Gastrocnemius medialis (tissue), 4 donors: Measurements from ENCODE around the gene DDAH1. TPM values are rescaled to one million over a fixed set of nuclear protein-coding genes. Genes with fewer than 3 reads are reported as not detected.

ENCODE experiments used
- ATAC-seq, 2 donors: fragments of 150-250 bp; one replicate each; pipeline ENCODE4 v1.9.1; 2016
- DNase-seq, 2 donors: peaks; one replicate each; pipeline ENCODE4 v3.0.0-alpha.2; 2019
- H3K27ac ChIP-seq, 4 donors: fragments of 200-600 bp; sonication (generic); 1 replicate in 1 of 4; 2 replicates in 3 of 4; pipeline ENCODE4 v1.5.1; 2016 to 2018; ENCODE audit warnings: mild to moderate bottlenecking in 2 of 4, moderate library complexity in 1 of 4
- H3K27me3 ChIP-seq, 3 donors: fragments of 200-600 bp; sonication (generic) in 2 of 3; 1 replicate in 1 of 3; 2 replicates in 2 of 3; pipeline versions ENCODE4 v1.5.1 to v1.6.0; 2016 to 2019; ENCODE audit warnings: mild to moderate bottlenecking in 1 of 3, moderate library complexity in 1 of 3
- H3K36me3 ChIP-seq, 2 donors: fragments of 200-600 bp; sonication (generic) in 1 of 2; one replicate each; pipeline ENCODE4 v1.5.1; 2017 to 2018
- H3K4me1 ChIP-seq, 2 donors: fragments of 200-600 bp; sonication (generic) in 1 of 2; one replicate each; pipeline ENCODE4 v1.5.1; 2016 to 2017; ENCODE audit warnings: mild to moderate bottlenecking in 2 of 2
- H3K4me3 ChIP-seq, 4 donors: fragments of 200-600 bp; sonication (generic) in 3 of 4; 1 replicate in 1 of 4; 2 replicates in 3 of 4; pipeline ENCODE4 v1.5.1; 2016 to 2019; ENCODE audit warnings: mild to moderate bottlenecking in 2 of 4
- H3K9me3 ChIP-seq, 3 donors: fragments of 200-600 bp; sonication (generic) in 2 of 3; 1 replicate in 1 of 3; 2 replicates in 2 of 3; pipeline ENCODE4 v1.5.1; 2016 to 2019
- CTCF ChIP-seq, 5 experiments: fragments of 450-650 bp in 3 of 5; fragments of 200-600 bp in 2 of 5; sonication (generic) in 2 of 5; IDR thresholded peaks in 4 of 5; conservative IDR thresholded peaks in 1 of 5; 1 replicate in 4 of 5; 2 replicates in 1 of 5; pipeline ENCODE4 v1.5.1; 2016 to 2019; ENCODE audit warnings: antibody characterized with exemption in 5 of 5, mild to moderate bottlenecking in 3 of 5, moderate library complexity in 3 of 5
- POLR2A ChIP-seq, 2 donors: fragments of 450-650 bp; IDR thresholded peaks; one replicate each; pipeline ENCODE4 v1.6.1; 2017; ENCODE audit warnings: antibody characterized with exemption in 2 of 2, mild to moderate bottlenecking in 2 of 2, moderate library complexity in 2 of 2
- in situ Hi-C, 4 donors: fragments of 200-750 bp; cut with MboI; loops; one replicate each; pipeline versions ENCODE4 v1.15.0 to v1.8.0; 2017; ENCODE audit warnings: low sequenced_read_pairs in 4 of 4
- intact Hi-C: fragments of 100-400 bp; cut with DNase I; formaldehyde crosslinking; loops from one replicate; pipeline ENCODE4 v1.15.1; 2023; ENCODE audit warnings: low total_unique reads
- total RNA-seq, 4 donors: library from RNA; depleted of rRNA; stranded (reverse); fragments of >200 nt; gene quantifications; one replicate each; pipeline versions ENCODE4 v1.1.0 to v1.2.3, GENCODE V29; 2016

The DDAH1 gene
- total RNA-seq, 4 donors from 2014 or later: 5.9 to 28.7 (median 13.2) TPM

DNA sequence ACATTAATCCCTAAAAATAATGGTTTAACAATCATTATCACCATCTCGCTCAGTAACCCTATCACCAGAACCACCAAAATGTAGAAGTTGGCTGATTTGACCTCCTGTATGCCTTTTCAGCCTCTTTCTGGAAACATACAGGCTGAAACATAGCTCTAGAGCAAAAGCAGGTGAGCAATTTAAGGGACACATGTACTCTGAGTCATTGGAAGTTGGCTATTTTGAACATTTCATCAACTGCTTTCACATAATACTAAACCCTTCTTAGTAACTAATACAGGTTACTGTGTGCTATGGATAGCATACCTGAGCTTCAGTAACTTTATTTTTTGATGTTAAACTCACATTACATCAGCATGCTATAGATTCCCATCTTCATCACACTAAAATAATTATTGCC, 19.8 kb upstream of the DDAH1 start:
- intact Hi-C loops: no loop called here

DNA sequence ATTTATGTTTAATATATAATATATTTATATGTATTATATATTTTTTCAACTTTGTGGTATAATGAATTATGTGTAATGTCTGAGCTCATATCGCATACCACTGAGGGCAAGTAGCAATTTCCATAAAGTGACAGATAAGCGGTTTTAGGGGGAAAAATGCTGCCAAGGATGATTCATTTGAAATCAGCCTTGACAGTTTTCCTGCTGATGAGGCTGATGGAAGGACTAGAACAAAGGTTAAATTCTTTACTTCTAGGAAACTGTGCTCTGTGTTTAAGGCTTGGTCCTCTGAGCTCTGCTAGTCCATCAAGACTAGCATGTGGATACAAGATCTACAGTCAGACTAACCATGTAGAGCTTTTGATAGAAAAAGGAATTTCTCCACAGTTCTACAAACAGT, 19.3 kb upstream of the DDAH1 start:
- Histone ChIP-seq H3K4me3 (no peak overlapping the region), H3K27me3 (no peaks in the 10 kb centered on the region), H3K27ac (no peak overlapping the region), H3K4me1 (no peaks in the 10 kb centered on the region), H3K36me3 (no peaks in the 10 kb centered on the region), H3K9me3 (no peaks in the 10 kb centered on the region)
- intact Hi-C loops: no loop called here
- TF ChIP-seq CTCF (IDR thresholded peaks at IDR 0.05 in 4 of 5, conservative IDR thresholded peaks at IDR 0.05 in 1 of 5) (no peak), POLR2A (IDR thresholded peaks at IDR 0.05) (no peak)
- no peak for DNase-seq
- in situ Hi-C loops: no loop called here
- ATAC-seq: no peak

More for the DNA sequence above, 19.8 kb upstream of the DDAH1 start:
- no peak overlapping the region for H3K27ac ChIP-seq
- no peak for TF ChIP-seq CTCF (IDR thresholded peaks at IDR 0.05 in 4 of 5, conservative IDR thresholded peaks at IDR 0.05 in 1 of 5)
- TF ChIP-seq POLR2A (IDR thresholded peaks at IDR 0.05): no peak
- H3K27me3 ChIP-seq: no peaks in the 10 kb centered on the region
- in situ Hi-C loops: no loop called here
- no peak overlapping the region for H3K4me3 ChIP-seq
- no peaks in the 10 kb centered on the region for H3K36me3 ChIP-seq
- DNase-seq: no peak
- no peak for ATAC-seq
- no peaks in the 10 kb centered on the region for H3K9me3 ChIP-seq
- H3K4me1 ChIP-seq: no peaks in the 10 kb centered on the region

DNA sequence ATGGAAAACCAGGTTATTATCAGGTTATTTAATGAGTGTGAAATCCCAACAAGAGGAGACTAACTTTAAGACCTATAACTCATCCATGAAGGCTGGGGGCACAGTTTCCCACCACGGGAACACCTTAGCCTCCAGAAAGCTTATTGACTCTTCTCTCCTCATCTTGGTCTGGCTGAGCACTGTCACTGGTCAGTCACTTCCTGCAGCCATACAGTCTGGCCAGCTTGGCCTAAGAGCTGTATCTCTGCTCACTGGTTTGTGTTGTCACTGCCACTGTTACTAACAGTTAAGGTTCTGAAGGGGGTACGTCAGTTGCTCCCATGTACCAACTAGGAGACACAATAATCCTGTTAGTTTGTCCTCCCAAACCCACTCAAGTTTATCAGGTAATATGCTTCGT, 16.7 kb upstream of the DDAH1 start:
- no peaks in the 10 kb centered on the region for H3K36me3 ChIP-seq
- ATAC-seq (no peak), DNase-seq (no peak)
- TF ChIP-seq CTCF (IDR thresholded peaks at IDR 0.05 in 4 of 5, conservative IDR thresholded peaks at IDR 0.05 in 1 of 5) (no peak), POLR2A (IDR thresholded peaks at IDR 0.05) (no peak)
- intact Hi-C loops (no loop called here), in situ Hi-C loops (no loop called here)
- no peak overlapping the region for H3K27ac ChIP-seq
- H3K27me3 ChIP-seq: no peaks in the 10 kb centered on the region
- no peaks in the 10 kb centered on the region for H3K4me1 ChIP-seq
- H3K9me3 ChIP-seq: no peaks in the 10 kb centered on the region
- no peak overlapping the region for H3K4me3 ChIP-seq

DNA sequence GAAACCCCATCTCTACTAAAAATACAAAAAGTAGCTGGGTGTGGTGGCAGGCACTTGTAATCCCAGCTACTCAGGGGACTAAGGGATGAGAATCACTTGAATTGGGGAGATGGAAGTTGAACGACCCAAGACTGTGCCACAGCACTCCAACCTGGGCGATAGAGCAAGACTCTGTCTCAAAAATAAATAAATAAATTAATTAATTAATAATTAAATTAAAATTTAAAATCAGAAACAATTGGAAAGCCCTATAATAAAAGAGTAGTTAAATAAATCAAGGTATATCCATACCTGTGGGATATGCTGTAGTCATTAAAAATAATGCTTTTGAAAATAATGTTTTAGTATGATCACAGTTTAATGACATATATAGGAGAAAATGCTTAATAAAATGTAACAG, 15.6 kb upstream of the DDAH1 start:
- in situ Hi-C loops (no loop called here), intact Hi-C loops (no loop called here)
- Histone ChIP-seq H3K4me1 (no peaks in the 10 kb centered on the region), H3K27me3 (no peaks in the 10 kb centered on the region), H3K4me3 (no peak overlapping the region), H3K36me3 (no peaks in the 10 kb centered on the region), H3K27ac (no peak overlapping the region), H3K9me3 (no peaks in the 10 kb centered on the region)
- DNase-seq (no peak), ATAC-seq (no peak)
- TF ChIP-seq CTCF (IDR thresholded peaks at IDR 0.05 in 4 of 5, conservative IDR thresholded peaks at IDR 0.05 in 1 of 5) (no peak), POLR2A (IDR thresholded peaks at IDR 0.05) (no peak)

DNA sequence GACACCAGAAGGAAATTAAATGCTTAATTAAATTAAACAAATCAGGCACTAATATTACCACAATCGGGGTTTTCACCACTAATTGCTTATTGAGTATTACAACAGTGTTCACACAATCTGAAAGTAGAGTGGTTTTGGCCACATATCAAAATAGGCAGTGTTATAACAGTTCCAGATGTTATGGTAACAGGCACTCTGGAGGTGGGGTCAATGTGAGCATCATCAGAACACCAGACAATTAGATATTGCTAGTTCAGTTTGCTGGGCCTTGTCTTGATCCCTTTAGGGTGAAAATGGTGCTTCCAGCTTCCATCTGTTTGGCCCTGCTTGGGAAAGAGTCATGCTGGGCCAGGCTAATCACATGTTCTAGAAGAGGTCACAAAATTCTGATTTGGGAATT, 14.5 kb upstream of the DDAH1 start:
- Histone ChIP-seq H3K27me3 (no peaks in the 10 kb centered on the region), H3K4me1 (no peaks in the 10 kb centered on the region), H3K36me3 (no peaks in the 10 kb centered on the region), H3K9me3 (no peaks in the 10 kb centered on the region), H3K4me3 (no peak overlapping the region), H3K27ac (no peak overlapping the region)
- no peak for DNase-seq
- no peak for TF ChIP-seq CTCF (IDR thresholded peaks at IDR 0.05 in 4 of 5, conservative IDR thresholded peaks at IDR 0.05 in 1 of 5)
- no peak for TF ChIP-seq POLR2A (IDR thresholded peaks at IDR 0.05)
- intact Hi-C loops (no loop called here), in situ Hi-C loops (no loop called here)
- ATAC-seq: no peak
